ENCODE results near the gene CAPN14.
A peak's percentile ranks its signal among the peaks of the same experiment; 100 is the strongest.

Gene CAPN14

DNA sequence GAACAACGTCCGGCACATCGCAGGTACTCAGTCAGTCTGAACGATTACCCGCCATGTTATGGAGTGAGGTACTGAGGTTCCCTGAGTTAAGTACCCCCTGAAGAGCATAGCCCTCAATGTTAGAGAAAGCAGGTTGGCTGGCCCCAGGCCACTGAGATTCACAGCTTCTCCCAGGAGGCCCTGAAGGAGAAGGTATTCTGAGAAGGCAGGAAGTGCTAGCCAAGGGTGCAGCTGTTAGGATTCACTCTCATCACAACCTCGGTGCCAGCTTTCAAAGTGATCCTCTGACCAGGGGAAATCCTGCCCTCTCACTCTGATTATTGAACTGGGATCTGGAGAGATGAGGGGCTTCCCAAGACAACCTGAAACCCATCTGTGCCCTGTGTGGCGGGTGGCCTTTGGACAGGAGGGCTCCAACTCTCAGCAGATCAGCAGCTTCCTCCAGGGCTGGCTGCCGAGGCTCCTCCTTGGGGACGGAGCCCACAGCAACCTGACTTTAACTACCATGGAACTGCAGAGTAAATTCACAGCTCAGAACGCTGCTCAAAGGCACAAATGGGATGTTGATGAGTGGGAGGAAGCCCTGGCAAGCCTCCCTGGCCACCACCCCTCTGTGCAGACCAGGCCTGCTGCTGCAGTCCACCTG lies 24.4 kb upstream of the CAPN14 start:
- DNase-seq = no peak

GRCh38 chr2:31240381-31241365 lies 23.4 kb upstream of the CAPN14 start:
- DNase-seq = no peak

DNA sequence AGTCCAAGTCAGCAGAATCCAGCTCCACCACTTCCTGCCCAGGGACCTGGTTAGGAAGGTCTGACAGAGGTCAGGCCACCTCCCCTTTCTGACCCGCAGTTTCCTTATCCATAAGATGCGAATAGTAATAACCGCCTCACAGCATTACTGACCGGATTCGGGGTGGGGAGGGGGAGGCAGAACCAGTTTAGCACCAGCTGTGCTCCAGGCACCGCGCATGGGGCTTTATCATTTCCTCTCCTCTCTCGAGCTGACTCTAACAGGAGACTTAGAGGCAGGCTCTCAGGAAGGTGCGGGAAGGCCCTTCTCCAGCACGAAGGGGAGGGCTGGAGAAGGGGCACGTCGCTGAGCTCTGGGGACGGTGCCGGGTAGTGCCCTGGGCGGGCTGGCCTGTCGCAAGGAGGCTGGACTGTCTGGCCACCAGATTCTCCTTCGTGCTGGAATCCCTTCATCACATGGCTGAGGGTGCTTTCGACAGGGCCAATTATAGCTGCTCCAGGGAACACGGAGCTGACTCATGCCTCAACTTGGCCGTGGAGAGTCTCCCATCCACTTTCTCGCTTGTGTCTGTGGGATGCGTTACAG lies 22.4 kb upstream of the CAPN14 start:
- no peak for DNase-seq

GRCh38 chr2:31238906-31239592 lies 21.7 kb upstream of the CAPN14 start:
- no peak for DNase-seq

DNA sequence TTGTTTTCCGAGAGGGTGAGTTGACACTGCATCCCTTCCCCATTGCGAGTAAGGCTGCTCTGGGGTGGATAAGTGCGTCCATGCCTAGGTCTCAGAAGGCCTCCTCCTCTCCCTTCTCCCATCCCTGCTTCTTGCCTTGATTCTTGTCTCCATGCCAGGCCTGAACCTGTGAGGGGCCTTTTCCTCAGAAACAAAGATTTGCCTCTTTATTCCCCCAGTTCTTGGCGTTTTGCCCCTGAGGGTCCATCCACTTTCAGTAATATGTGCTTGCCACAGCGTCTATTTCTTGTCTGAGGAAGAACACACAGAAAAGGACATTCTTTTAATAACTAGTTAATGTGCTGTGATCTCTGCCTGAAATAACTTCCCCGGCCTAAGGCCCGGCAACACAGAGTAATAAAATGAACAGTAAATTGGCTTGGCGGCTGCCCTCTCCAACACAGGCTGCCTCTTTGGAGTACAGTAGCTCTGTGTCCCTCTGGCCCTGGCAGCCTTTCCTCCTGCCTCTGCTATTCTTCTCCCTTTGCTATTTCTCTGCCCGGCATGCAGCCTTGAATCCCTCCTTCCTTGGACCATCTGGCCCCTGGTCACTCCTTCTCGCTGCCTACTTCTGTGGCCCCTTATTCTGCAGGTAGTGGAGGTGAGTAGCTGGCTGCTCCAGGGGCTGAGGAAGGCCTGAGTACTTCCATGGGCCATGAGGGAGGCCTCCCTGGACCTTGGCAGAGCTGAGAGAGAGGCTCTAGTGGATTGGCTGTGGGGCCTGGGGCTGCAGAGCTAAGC lies 21.0 kb upstream of the CAPN14 start:
- no peak for DNase-seq

DNA sequence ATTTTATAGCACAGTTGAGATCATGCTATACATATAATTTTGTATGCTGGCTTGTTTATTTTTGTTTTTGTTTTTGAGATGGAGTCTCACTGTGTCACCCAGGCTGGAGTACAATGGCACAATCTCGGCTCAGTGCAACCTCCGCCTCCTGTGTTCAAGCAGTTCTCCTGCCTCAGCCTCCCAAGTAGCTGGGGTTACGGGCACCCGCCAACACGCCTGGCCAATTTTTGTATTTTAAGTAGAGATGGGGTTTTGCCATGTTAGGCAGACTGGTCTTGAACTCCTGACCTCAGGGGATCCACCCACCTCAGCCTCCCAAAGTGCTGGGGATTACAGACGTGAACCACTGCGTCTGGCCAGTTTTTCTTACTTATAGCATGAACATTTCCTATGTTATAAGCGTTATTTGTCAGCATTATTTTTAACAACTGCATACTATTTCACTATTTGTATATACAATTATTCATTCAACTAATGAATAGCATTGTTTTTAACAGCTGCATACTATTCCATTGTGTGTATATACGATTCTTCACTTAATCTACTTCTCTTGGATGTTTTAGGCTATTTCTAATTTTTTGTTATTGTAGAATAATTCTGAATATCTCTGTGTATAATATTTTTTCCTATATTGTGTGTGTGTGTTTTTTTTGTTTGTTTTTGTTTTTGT lies 20.2 kb upstream of the CAPN14 start:
- DNase-seq = no peak

DNA sequence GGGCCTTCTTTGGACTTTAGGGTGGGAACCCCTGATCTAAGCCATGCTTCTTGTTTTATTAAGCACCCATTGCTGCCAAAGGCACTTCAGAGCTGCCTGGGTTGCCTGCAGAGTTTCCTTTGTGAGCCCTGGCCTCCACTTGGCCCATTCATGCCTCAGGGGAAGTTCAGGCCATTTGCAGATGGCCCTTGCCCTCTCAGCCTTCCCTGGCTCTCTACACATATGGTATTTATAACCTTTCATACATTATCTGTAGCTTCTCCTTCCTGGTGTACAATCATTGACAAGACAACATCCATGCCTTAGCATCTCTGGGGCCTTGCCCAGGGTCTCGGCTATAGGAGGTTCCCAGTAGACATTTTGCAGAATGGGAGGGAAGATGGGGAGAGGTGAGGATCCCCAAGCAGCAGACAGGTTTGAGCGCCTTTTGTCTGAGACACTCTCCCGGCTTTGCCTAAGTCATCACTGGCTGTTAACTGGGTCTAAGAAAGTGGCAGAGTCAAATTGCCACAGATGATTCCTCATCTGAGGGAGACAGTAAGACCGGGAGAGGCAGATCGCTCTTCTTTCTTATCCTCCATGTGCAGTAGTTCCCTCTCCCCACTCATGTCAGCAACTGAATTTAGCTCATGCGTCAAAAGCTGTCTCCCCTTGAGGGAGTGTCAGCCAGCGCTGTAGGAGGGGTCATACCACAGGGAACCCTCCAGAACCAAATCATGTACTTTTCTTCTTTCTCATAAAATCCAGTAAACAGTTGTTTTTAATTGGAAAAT lies 19.3 kb upstream of the CAPN14 start:
- no peak for DNase-seq

- DNase-seq = no peak
These were observed 18.2 kb upstream of the CAPN14 start for GRCh38 chr2:31235504-31235902.

- DNase-seq = no peak
These were observed 17.6 kb upstream of the CAPN14 start for GRCh38 chr2:31234683-31235503.

DNA sequence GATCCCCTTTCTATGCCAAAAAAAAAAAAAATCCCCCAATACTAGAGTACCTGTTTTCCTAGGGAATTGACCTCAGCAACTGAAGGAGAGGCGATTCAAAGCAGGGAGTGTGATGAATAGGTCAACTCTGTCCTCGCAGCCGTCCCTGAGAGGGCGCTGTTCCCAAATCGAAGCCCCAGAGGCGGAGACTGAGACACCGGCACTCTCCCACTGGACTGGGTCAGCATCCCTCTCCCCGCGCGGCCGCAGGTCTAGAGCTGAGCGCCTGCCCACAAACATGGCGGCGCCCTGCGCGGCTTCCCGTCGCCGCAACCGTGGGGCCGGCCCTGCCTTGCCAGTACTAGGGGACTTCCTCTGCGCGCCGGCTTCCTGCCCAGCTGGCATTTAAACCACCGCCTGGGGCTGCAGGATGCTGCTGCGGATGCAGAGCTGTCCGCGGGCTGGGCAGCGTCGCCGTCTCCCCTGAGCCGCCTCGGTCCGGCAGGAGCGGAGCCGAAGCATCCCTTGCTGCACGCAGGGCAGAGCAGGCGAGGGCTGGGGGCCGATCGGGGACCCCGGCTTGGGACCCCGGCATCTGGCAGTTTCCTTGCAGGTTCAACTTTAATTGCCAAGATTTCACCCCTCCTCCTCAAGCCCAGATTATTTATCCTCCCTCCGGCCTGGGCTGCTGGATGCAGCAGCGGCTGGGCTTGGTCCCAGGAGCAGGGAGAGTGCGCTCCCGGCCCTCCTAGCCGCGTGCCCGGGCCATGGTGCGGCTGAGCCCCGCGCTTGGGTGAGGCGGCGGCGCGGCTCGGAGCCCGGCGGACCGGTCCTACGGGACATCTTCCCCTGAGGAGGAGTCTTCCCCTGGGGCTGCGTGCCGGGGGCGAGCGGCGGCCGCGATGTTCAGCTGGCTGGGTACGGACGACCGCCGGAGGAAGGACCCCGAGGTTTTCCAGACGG lies 16.7 kb upstream of the CAPN14 start, which contains the start of gene EHD3:
TSS of gene EHD3 (plus strand) at position 412 of the 942 bp plus-strand sequence. CDS start at position 882, 470 bp downstream.
- DNase-seq = peak; percentile 24

DNA sequence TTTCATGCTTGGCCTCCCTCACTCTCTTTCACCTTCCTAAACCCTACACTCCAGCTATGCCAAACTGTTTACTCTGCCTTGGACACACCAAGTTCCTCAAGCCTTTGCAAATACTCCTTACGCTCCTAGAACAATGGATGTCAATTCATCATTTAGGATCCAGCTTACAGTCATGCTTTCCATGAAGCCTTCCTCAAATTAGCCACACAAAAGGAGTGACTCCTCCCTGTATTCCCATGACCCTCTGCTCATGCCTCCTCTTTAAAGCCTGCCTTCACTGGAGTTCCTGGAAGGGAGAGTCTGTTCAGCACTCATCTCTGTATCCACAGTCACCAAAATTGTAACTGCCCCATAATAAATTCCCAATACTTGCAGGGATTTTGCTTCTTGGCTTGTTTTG lies 15.9 kb upstream of the CAPN14 start:
- no peak for DNase-seq

GRCh38 chr2:31232586-31232985 lies 15.3 kb upstream of the CAPN14 start:
- DNase-seq = no peak

DNA sequence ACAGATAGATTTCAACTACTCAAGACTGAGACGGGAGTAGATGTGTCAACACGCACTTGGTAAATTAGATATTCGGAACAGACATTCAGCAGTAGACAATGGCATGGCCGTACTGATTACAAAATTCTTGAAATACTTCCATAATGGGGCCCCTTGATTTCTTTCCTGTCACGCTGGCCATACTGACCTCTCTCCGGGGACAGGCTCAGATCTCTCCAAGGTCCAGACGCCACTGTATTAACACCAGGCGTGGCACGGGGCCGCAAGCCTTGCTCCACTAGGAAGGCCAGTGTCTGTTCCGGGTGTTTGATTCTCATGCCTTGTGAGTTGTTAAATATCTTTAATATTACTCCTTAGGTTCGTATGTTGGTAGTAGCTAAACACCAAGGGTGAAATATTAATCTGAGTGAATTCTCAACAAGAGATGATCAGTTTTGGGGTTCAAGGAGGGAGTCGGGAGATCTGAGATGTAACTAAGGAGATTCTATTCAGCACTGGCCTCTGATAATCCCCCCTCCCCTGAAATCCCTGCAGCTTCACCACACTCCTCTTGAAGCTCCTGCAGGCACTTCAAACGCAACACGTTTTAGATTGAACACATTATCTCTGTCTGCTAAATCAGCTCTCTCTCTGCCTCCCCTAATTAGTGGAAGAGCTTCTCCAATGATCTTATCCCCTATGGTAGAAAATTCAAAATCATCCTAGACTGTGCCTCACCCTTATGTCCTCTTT lies 14.4 kb upstream of the CAPN14 start:
- no peak for DNase-seq

DNA sequence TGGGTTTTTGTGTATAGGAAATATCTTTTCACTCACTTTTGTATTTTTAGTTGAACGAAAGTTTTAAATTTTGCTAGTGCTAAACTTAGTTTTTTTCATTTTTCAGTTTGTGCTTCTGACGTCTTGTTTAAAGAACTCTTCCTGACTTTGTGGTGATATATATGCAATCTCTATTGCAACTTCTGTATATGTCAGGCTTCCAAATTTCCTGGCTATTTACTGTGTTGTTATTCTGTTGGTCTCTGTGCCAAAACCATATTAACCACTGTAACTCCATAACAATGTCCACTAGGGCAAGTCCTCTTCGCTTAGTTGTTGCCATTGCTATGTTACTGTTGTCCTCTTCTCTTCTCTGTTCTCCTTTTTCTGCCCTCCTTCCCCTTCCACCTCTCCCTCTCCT lies 13.4 kb upstream of the CAPN14 start:
- DNase-seq = no peak

DNA sequence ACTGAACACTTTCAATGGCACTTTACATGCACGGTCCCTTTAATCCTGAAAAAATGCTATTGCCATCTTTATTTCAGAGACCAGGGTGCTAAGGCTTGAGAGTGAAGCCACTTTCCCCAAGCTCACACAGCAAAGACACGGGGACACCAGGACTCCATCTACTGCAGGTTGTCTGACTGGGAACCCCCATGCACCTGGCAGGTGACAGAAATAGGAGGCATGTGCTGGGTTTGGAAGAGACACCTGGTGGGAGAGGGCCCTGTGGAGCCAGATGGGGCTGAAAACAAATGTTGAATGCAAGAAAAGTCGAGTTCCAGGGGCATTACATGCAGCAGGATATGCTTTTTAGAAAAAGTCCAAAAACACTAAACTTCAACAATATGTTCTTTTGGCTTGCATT lies 11.4 kb upstream of the CAPN14 start:
- no peak for DNase-seq

DNA sequence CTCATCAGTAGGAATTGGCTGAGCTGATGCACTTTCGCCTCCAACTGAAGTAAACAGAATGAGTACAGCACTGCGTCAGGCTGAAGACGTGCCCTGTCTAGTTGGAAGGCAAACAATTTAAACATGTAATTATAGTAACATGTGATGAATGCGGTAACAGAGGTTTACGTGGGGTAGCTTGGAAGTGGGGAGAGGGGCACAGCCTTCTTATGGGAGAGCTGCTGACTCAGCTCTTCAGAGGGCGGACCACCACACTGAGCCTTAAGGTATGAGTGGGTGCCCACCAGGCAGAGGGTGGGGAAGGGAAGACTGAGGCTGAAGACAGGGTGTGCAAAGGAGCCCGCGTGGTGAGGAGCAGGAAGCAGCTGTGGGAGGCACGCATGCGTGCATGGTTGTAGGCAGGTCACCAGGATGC lies 10.4 kb upstream of the CAPN14 start:
- DNase-seq = no peak

- no peak for DNase-seq
These were observed 9.8 kb upstream of the CAPN14 start for GRCh38 chr2:31227110-31227509.

- DNase-seq = no peak
These were observed 9.0 kb upstream of the CAPN14 start for GRCh38 chr2:31226266-31226665.
